Ovary (tissue), 9 donors: Measurements from ENCODE around the gene CTNNA1. TPM values are rescaled to one million over a fixed set of nuclear protein-coding genes. Genes with fewer than 3 reads are reported as not detected.

Experiments used
- DNase-seq, 5 donors: peaks; one replicate each; pipeline ENCODE4 v3.0.0-alpha.2; 2019 to 2020
- H3K27ac ChIP-seq, 2 donors: fragments of 200-600 bp; one replicate each; pipeline versions ENCODE4 v1.5.1 to v1.8.0; 2019 to 2022
- H3K27me3 ChIP-seq: fragments of 200-600 bp; one replicate; pipeline ENCODE4 v1.8.0; 2022
- H3K36me3 ChIP-seq: fragments of 200-600 bp; sonication (generic); one replicate; pipeline ENCODE4 v1.5.1; 2019
- H3K4me1 ChIP-seq: one replicate; pipeline ENCODE4 v1.8.1; 2013; ENCODE audit warnings: mild to moderate bottlenecking, moderate library complexity; ENCODE audit not compliant: insufficient read depth
- H3K4me3 ChIP-seq: fragments of 200-600 bp; sonication (generic); one replicate; pipeline ENCODE4 v1.5.1; 2017
- H3K9me3 ChIP-seq, 2 donors: fragments of 200-600 bp in 1 of 2; sonication (generic) in 1 of 2; one replicate each; pipeline versions ENCODE4 v1.5.1 to v1.8.1; 2013 to 2019; ENCODE audit warnings: mild to moderate bottlenecking in 1 of 2, moderate library complexity in 1 of 2
- EP300 ChIP-seq: sonication (generic); formaldehyde crosslinking; IDR thresholded peaks from one replicate; pipeline ENCODE4 v1.6.1; 2017; ENCODE audit warnings: antibody characterized with exemption
- POLR2A ChIP-seq: fragments of 450-650 bp; IDR thresholded peaks from one replicate; pipeline ENCODE4 v1.6.1; 2017; ENCODE audit warnings: antibody characterized with exemption, mild to moderate bottlenecking, moderate library complexity
- WGBS, 3 donors: extraction: QIAGEN DNeasy Blood & Tissue Kit in 1 of 3; methylation state at CpG; one replicate each; pipeline versions ENCODE4 v1.1.5 to v1.1.7; 2013 to 2017; 5-methylcytosine and 5-hydroxymethylcytosine counted together
- intact Hi-C, 4 donors: fragments of 100-400 bp; cut with DNase I; formaldehyde crosslinking; loops; one replicate each; pipeline versions ENCODE4 v1.11.0 to v1.15.1; 2022 to 2023
- polyA plus RNA-seq, 2 donors: library from polyadenylated mRNA; stranded (reverse); fragments of 200-250 nt in 1 of 2; fragments of 350-450 nt in 1 of 2; fragmentation: Illumina TruSeq in 1 of 2; extraction: RNeasy Lipid Tissue Mini Kit (QIAGEN cat#74804) in 1 of 2; gene quantifications; one replicate each; pipeline ENCODE4 v1.2.3, GENCODE V29; 2013 to 2014
- total RNA-seq, 7 donors: library from RNA; depleted of rRNA in 2 of 7; stranded (reverse); fragments of >200 nt in 2 of 7; fragmentation: NEBNext Ultra II Directional in 3 of 7; extraction: Animal tissue kit (Norgen Biotek cat#: 25700) in 3 of 7; gene quantifications; one replicate each; pipeline versions ENCODE4 v1.1.0 to v1.2.4, GENCODE V29; 2016 to 2023
- TF ChIP-seq, protein P1 (sequence below), 3 donors: fragments of 450-650 bp in 2 of 3; fragments of 200-600 bp in 1 of 3; IDR thresholded peaks; one replicate each; pipeline versions ENCODE4 v1.5.1 to v1.8.0; 2016 to 2022; ENCODE audit warnings: antibody characterized with exemption in 3 of 3, mild to moderate bottlenecking in 1 of 3
- donor health status: DM: no; HTN: no; CAD: no; lungs with moderate emphysema.
- donor health status: DM: no; HTN: no; CAD: no.
- donor health status: Bipolar disorder and iron deficiency.
- donor health status: DM: yes; HTN: yes; CAD: no.
- donor health status: DM: no; HTN: no; CAD: no.
- donor health status: DM: yes; HTN: yes; CAD: no.

The CTNNA1 gene
- total and polyA plus RNA-seq, 9 donors = 125 to 306 (median 230) TPM

DNA sequence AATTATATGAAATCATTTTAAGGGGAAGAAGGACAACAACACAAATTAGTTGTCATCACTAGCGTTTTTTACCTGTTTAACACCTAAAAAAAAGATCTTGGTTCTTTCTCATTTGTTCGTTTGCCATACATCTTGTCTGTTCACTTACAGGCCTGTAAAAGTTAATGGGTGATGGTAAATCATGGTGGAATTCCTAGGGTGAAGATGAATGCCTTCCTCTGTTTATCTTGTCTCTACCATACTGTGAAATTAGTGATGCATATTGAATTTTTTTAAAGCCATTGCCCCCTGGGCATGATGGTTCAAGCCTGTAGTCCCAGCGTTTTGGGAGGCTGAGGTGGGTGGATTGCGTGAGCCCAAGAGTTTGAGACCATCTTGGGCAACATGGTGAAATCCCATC, 75.3 kb downstream of the CTNNA1 start:
- no peak for DNase-seq
- intact Hi-C loops = no loop called here
- H3K4me1 ChIP-seq = no peaks in the 10 kb centered on the region
- WGBS, 3 donors = 72 to 84% (median 82%) methylated on average over 4 of the region's 4 CpGs
- no peaks in the 10 kb centered on the region for H3K36me3 ChIP-seq
- H3K27ac ChIP-seq = no peak overlapping the region
- H3K27me3 ChIP-seq = no peaks in the 10 kb centered on the region
- TF ChIP-seq, protein P1, sequence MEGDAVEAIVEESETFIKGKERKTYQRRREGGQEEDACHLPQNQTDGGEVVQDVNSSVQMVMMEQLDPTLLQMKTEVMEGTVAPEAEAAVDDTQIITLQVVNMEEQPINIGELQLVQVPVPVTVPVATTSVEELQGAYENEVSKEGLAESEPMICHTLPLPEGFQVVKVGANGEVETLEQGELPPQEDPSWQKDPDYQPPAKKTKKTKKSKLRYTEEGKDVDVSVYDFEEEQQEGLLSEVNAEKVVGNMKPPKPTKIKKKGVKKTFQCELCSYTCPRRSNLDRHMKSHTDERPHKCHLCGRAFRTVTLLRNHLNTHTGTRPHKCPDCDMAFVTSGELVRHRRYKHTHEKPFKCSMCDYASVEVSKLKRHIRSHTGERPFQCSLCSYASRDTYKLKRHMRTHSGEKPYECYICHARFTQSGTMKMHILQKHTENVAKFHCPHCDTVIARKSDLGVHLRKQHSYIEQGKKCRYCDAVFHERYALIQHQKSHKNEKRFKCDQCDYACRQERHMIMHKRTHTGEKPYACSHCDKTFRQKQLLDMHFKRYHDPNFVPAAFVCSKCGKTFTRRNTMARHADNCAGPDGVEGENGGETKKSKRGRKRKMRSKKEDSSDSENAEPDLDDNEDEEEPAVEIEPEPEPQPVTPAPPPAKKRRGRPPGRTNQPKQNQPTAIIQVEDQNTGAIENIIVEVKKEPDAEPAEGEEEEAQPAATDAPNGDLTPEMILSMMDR (IDR thresholded peaks at IDR 0.05) = no peak
- no peak for TF ChIP-seq POLR2A
- H3K4me3 ChIP-seq = no peak overlapping the region
- no peaks in the 10 kb centered on the region for H3K9me3 ChIP-seq

DNA sequence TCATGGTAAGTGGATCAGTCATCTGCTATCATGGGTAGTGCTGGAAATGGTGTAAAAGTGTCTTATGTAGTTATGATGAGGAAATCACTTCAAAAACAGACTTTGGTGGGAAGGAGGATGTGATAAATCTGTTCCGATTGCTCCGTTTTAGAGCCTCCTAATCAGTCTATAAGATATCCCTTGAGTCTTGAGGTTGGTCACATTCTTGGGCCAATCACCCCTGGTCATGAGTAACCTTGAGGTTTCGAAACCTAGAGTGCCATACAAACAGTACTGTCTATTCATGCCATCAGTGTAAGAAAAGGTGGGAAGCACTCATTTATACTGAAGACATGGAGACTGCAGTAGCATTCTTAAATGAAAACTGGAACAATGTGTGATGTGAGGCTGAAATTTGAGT, 76.1 kb downstream of the CTNNA1 start:
- intact Hi-C loops = no loop called here
- Histone ChIP-seq H3K27me3 (no peaks in the 10 kb centered on the region), H3K27ac (no peak overlapping the region), H3K36me3 (no peaks in the 10 kb centered on the region), H3K9me3 (no peaks in the 10 kb centered on the region), H3K4me3 (no peak overlapping the region), H3K4me1 (no peaks in the 10 kb centered on the region)
- DNase-seq = no peak
- TF ChIP-seq, protein P1 (IDR thresholded peaks at IDR 0.05) = no peak
- TF ChIP-seq EP300 (no peak), POLR2A (no peak)
- WGBS, 3 donors = 95 to 97% (median 95%) methylated on average over 3 of the region's 3 CpGs

DNA sequence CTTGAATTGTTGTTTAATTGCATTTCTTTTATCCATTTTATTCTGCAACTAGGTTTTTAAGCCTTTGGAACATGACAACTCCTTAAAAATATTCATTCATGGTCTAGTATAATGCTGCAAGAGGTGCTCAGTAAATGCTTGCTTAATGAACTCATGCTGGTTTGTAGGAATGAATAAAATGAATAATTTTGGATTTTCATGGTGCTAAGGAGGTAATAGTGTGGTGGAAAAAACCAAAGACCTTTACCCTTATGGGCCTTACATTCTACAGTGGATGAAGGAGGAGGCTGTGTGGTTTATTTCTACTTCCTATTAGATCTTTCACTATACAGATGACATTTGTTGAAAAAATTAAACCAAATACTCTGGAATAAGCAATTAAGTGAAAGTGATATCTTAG, 78.5 kb downstream of the CTNNA1 start:
- DNase-seq = no peak
- no peak for TF ChIP-seq EP300
- TF ChIP-seq, protein P1 (IDR thresholded peaks at IDR 0.05) = no peak
- no peak for TF ChIP-seq POLR2A
- no peaks in the 10 kb centered on the region for H3K4me1 ChIP-seq
- no peaks in the 10 kb centered on the region for H3K27me3 ChIP-seq
- intact Hi-C loops = no loop called here
- no peaks in the 10 kb centered on the region for H3K36me3 ChIP-seq
- no peak overlapping the region for H3K27ac ChIP-seq
- no peaks in the 10 kb centered on the region for H3K9me3 ChIP-seq
- no peak overlapping the region for H3K4me3 ChIP-seq

DNA sequence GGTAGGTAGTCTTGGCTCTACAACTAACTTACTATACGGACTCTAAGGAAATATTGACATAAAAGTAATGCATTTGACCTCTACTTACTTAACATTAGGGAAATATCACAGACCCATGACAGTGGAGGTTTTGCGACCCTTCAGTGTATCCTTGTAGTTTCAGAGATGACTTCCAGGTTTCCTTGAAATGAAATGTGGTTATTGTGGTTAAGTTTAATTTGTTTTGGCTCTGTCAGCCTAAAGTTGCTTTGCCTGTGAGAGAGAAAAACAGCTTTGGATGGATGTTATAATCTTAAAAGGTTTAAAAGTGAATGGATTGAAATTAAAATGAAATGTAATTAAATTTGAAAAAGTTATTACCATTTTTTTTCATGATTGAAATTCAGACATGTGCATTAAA, 79.0 kb downstream of the CTNNA1 start:
- TF ChIP-seq POLR2A (no peak), EP300 (no peak)
- TF ChIP-seq, protein P1 (IDR thresholded peaks at IDR 0.05) = no peak
- DNase-seq = no peak
- Histone ChIP-seq H3K36me3 (no peaks in the 10 kb centered on the region), H3K27ac (no peak overlapping the region), H3K4me1 (no peaks in the 10 kb centered on the region), H3K4me3 (no peak overlapping the region), H3K27me3 (no peaks in the 10 kb centered on the region), H3K9me3 (no peaks in the 10 kb centered on the region)
- intact Hi-C loops = no loop called here
- 58 to 72% (median 63%) methylated on average over 2 of the region's 2 CpGs for WGBS, 3 donors

DNA sequence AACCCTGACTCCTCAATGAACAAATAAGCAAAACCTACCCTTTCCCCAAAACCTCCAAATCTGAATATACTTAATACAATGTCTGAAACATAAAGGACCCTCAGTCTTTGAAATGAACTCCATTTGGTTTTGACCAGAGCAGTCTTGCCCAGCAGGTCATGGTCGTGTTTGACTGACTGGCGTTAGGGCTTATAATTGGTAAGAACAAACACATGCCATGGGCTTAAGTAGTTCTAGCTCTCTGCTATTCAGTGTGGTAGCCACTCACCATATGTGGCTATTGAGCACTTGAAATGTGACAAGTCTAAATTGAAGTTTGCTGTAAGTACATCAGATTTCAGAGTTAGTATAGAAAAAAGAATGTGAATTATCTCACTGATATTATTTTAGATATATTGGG, 79.9 kb downstream of the CTNNA1 start:
- H3K27ac ChIP-seq = no peak overlapping the region
- no peaks in the 10 kb centered on the region for H3K4me1 ChIP-seq
- DNase-seq = no peak
- WGBS, 3 donors = 91 to 92% (median 91%) methylated on average over 2 of the region's 2 CpGs
- TF ChIP-seq POLR2A = no peak
- H3K9me3 ChIP-seq = no peaks in the 10 kb centered on the region
- H3K36me3 ChIP-seq = no peaks in the 10 kb centered on the region
- no peak overlapping the region for H3K4me3 ChIP-seq
- H3K27me3 ChIP-seq = no peaks in the 10 kb centered on the region
- intact Hi-C loops = no loop called here
